Measurements from ENCODE around the gene MT1F. TPM values are rescaled to one million over a fixed set of nuclear protein-coding genes. Genes with fewer than 3 reads are reported as not detected.

The MT1F gene
- total and polyA plus RNA-seq, 2 donors (not counting 1 experiment from before 2014, with no cell fraction given) = 4.3 to 5.3 TPM

GRCh38 chr16:56653218-56653617 lies 4.5 kb upstream of the MT1F start:
- 50% methylated on average over 1 of the region's 7 CpGs for WGBS (ENCODE audit: insufficient coverage)
- Histone ChIP-seq H3K27ac (ENCODE audit: low read length in 2 of 2) (no peak overlapping the region), H3K9me3 (ENCODE audit: control extremely low read depth in 1 of 3, control insufficient read depth in 2 of 3, insufficient read depth in 1 of 3, low read length in 2 of 3) (no peaks in the 10 kb centered on the region), H3K27me3 (replicated peaks in 1 of 4; ENCODE audit: control extremely low read depth in 1 of 4, control insufficient read depth in 3 of 4, insufficient read depth in 4 of 4, low read length in 3 of 4) (peaks cover 0 to 12% (median 3%) of the 10 kb centered on the region in 4 experiments), H3K4me3 (ENCODE audit: control extremely low read depth in 1 of 5, extremely low read depth in 1 of 5, insufficient read depth in 1 of 5, low read depth in 2 of 5, low read length in 4 of 5) (no peak overlapping the region), H3K79me2 (ENCODE audit: control insufficient read depth, insufficient read depth, low read length) (no peaks in the 10 kb centered on the region), H3K4me1 (ENCODE audit: control insufficient read depth in 2 of 2, insufficient read depth in 2 of 2, low read length in 2 of 2) (peaks cover 7 to 28% of the 10 kb centered on the region in 2 donors), H3K9ac (ENCODE audit: low read length) (no peak overlapping the region), H2AFZ (ENCODE audit: insufficient read depth, low read depth, low read length, poor library complexity, severe bottlenecking) (no peak overlapping the region), H3K36me3 (replicated peaks in 1 of 2; ENCODE audit: control extremely low read depth in 1 of 2, control insufficient read depth in 1 of 2, extremely low read depth in 1 of 2, insufficient read depth in 2 of 2, low read length in 1 of 2) (no peaks in the 10 kb centered on the region), H4K20me1 (ENCODE audit: control insufficient read depth, insufficient read depth, low read length, poor library complexity, severe bottlenecking) (no peaks in the 10 kb centered on the region), H3K4me2 (replicated peaks; ENCODE audit: low read depth, low read length, poor library complexity, severe bottlenecking) (no peak overlapping the region)
- intact Hi-C loops (cut with micrococcal nuclease) = no loop called here
- ChIA-PET POLR2A (interaction anchor here (0.5 kb wide), 1 partner anchor 920 kb away, joined by 6 read pairs; no protein-coding TSS in a partner anchor), CTCF (interaction anchor here (2.8 kb wide), 1 partner anchor 9 kb away, joined by 8 read pairs; no protein-coding TSS in a partner anchor)
- TF ChIP-seq, protein P1, sequence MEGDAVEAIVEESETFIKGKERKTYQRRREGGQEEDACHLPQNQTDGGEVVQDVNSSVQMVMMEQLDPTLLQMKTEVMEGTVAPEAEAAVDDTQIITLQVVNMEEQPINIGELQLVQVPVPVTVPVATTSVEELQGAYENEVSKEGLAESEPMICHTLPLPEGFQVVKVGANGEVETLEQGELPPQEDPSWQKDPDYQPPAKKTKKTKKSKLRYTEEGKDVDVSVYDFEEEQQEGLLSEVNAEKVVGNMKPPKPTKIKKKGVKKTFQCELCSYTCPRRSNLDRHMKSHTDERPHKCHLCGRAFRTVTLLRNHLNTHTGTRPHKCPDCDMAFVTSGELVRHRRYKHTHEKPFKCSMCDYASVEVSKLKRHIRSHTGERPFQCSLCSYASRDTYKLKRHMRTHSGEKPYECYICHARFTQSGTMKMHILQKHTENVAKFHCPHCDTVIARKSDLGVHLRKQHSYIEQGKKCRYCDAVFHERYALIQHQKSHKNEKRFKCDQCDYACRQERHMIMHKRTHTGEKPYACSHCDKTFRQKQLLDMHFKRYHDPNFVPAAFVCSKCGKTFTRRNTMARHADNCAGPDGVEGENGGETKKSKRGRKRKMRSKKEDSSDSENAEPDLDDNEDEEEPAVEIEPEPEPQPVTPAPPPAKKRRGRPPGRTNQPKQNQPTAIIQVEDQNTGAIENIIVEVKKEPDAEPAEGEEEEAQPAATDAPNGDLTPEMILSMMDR (IDR thresholded peaks at IDR 0.05) = no peak
- no peak for TF ChIP-seq EZH2 (IDR thresholded peaks at IDR 0.05; ENCODE audit: borderline replicate concordance, insufficient read depth, low read depth, low read length, poor library complexity, severe bottlenecking)
- H3K27me3 Mint-ChIP-seq = peaks cover 15% of the 10 kb centered on the region
- no peaks in the 10 kb centered on the region for H3K9me3 Mint-ChIP-seq (ENCODE audit: insufficient read depth)
- peak overlapping the region; percentile 6 for H3K27ac Mint-ChIP-seq
- H3K4me1 Mint-ChIP-seq = peaks cover 21% of the 10 kb centered on the region
- DNase-seq (peak; percentile 58), ATAC-seq (ENCODE audit: low read depth) (no peak)
- peak overlapping the region; percentile 53 for H3K4me3 Mint-ChIP-seq

GRCh38 chr16:56658327-56658875 lies 642 bp downstream of the MT1F start:
- Mint-ChIP-seq H3K4me1 (peaks cover 27% of the 10 kb centered on the region), H3K9me3 (ENCODE audit: insufficient read depth) (no peaks in the 10 kb centered on the region), H3K27me3 (peaks cover 23% of the 10 kb centered on the region), H3K27ac (peak overlapping the region; percentile 90), H3K4me3 (peak overlapping the region; percentile 99)
- POLR2A ChIA-PET = no interaction called here
- H3K36me3 ChIP-seq (replicated peaks in 1 of 2; ENCODE audit: control extremely low read depth in 1 of 2, control insufficient read depth in 1 of 2, extremely low read depth in 1 of 2, insufficient read depth in 2 of 2, low read length in 1 of 2) = no peaks in the 10 kb centered on the region
- no peaks in the 10 kb centered on the region for H4K20me1 ChIP-seq (ENCODE audit: control insufficient read depth, insufficient read depth, low read length, poor library complexity, severe bottlenecking)
- H3K4me3 ChIP-seq (ENCODE audit: control extremely low read depth in 1 of 5, extremely low read depth in 1 of 5, insufficient read depth in 1 of 5, low read depth in 2 of 5, low read length in 4 of 5) = peak overlapping the region in 4 of 5 experiments; percentile 57 to 79 (median 74)
- no peak for DNase-seq
- CTCF ChIA-PET = no interaction called here
- H2AFZ ChIP-seq (ENCODE audit: insufficient read depth, low read depth, low read length, poor library complexity, severe bottlenecking) = peak overlapping the region; percentile 97
- no peaks in the 10 kb centered on the region for H3K79me2 ChIP-seq (ENCODE audit: control insufficient read depth, insufficient read depth, low read length)
- peaks cover 0 to 19% (median 10%) of the 10 kb centered on the region in 4 experiments for H3K27me3 ChIP-seq (replicated peaks in 1 of 4; ENCODE audit: control extremely low read depth in 1 of 4, control insufficient read depth in 3 of 4, insufficient read depth in 4 of 4, low read length in 3 of 4)
- TF ChIP-seq EZH2 (IDR thresholded peaks at IDR 0.05; ENCODE audit: borderline replicate concordance, insufficient read depth, low read depth, low read length, poor library complexity, severe bottlenecking) = no peak
- TF ChIP-seq, protein P1 (IDR thresholded peaks at IDR 0.05) = no peak
- no peak for ATAC-seq (ENCODE audit: low read depth)
- peak overlapping the region; percentile 75 for H3K9ac ChIP-seq (ENCODE audit: low read length)
- H3K4me2 ChIP-seq (replicated peaks; ENCODE audit: low read depth, low read length, poor library complexity, severe bottlenecking) = peak overlapping the region; percentile 91
- WGBS (ENCODE audit: insufficient coverage) = 41% methylated on average over 10 of the region's 10 CpGs
- no peak overlapping the region for H3K27ac ChIP-seq (ENCODE audit: low read length in 2 of 2)
- H3K4me1 ChIP-seq (ENCODE audit: control insufficient read depth in 2 of 2, insufficient read depth in 2 of 2, low read length in 2 of 2) = peaks cover 19 to 32% of the 10 kb centered on the region in 2 donors
- peaks cover 0 to 5% (median 0%) of the 10 kb centered on the region in 3 donors for H3K9me3 ChIP-seq (ENCODE audit: control extremely low read depth in 1 of 3, control insufficient read depth in 2 of 3, insufficient read depth in 1 of 3, low read length in 2 of 3)
- intact Hi-C loops (cut with micrococcal nuclease) = no loop called here
